A673 (cell line): Measurements from ENCODE around the gene MYO5A. TPM values are rescaled to one million over a fixed set of nuclear protein-coding genes. Genes with fewer than 3 reads are reported as not detected.
"Not testable (repeated sequence)": the region's sequence is repeated elsewhere in the genome, so short reads cannot be mapped to it uniquely, and the experiment has no call there.

Experiments used
- Bru-seq: library from RNA; stranded (reverse); fragments of 400-500 nt; gene quantifications from one replicate; lab custom pipeline; 2021; lab: Mats Ljungman, UMichigan
- BruChase-seq, 2 experiments: library from RNA; stranded (reverse); fragments of 400-500 nt; gene quantifications; one replicate each; lab custom pipeline; 2021; lab: Mats Ljungman, UMichigan
- BruUV-seq: library from RNA; stranded (reverse); fragments of 400-500 nt; replicated peaks from 2 replicates; lab custom pipeline; 2021; lab: Mats Ljungman, UMichigan
- CTCF ChIA-PET: fragments of 300-600 bp; sonication (Branson Sonifier 250); formaldehyde crosslinking; loops from one replicate; lab custom pipeline; 2022; ENCODE audit warnings: antibody characterized with exemption; lab: Charles Lee
- POLR2A ChIA-PET: fragments of 300-600 bp; sonication (Branson Sonifier 250); formaldehyde crosslinking; loops from one replicate; lab custom pipeline; 2022; ENCODE audit warnings: antibody characterized with exemption; ENCODE audit not compliant: low non-redundant PET; lab: Charles Lee
- DNase-seq: peaks from one replicate; pipeline ENCODE4 v3.0.0-alpha.2; 2015; ENCODE audit warnings: low spot score
- H3K27ac ChIP-seq: fragments of 200-600 bp; sonication (generic); 2 replicates; pipeline ENCODE4 v1.5.1; 2016; ENCODE audit warnings: mixed run types, low read depth, mild to moderate bottlenecking, mixed read lengths, antibody characterized with exemption, low read length; ENCODE audit not compliant: poor library complexity, severe bottlenecking
- H3K27me3 ChIP-seq: fragments of 200-600 bp; sonication (generic); replicated peaks from 2 replicates; pipeline ENCODE4 v1.6.1; 2017; ENCODE audit warnings: mixed run types, low read depth, mild to moderate bottlenecking, mixed read lengths, antibody characterized with exemption, low read length; ENCODE audit not compliant: insufficient read depth, poor library complexity
- H3K36me3 ChIP-seq: fragments of 200-600 bp; sonication (generic); 2 replicates; pipeline ENCODE4 v1.6.1; 2016; ENCODE audit warnings: mixed run types, mild to moderate bottlenecking, mixed read lengths, antibody characterized with exemption, low read length; ENCODE audit not compliant: insufficient read depth, poor library complexity, severe bottlenecking
- H3K4me1 ChIP-seq: fragments of 200-600 bp; sonication (generic); 2 replicates; pipeline ENCODE4 v1.6.1; 2017; ENCODE audit warnings: mixed run types, mild to moderate bottlenecking, mixed read lengths, antibody characterized with exemption, low read length; ENCODE audit not compliant: insufficient read depth, poor library complexity, severe bottlenecking
- H3K4me3 ChIP-seq: fragments of 200-600 bp; sonication (generic); 2 replicates; pipeline ENCODE4 v1.5.1; 2016; ENCODE audit warnings: low read depth, mixed run types, mild to moderate bottlenecking, mixed read lengths, low read length; ENCODE audit not compliant: poor library complexity, severe bottlenecking
- H3K9me3 ChIP-seq: fragments of 200-600 bp; sonication (generic); 2 replicates; pipeline ENCODE4 v1.6.1; 2016; ENCODE audit warnings: mixed run types, low read depth, mild to moderate bottlenecking, mixed read lengths, antibody characterized with exemption, low read length; ENCODE audit not compliant: poor library complexity, severe bottlenecking
- EZH2 ChIP-seq: fragments of 200-600 bp; sonication (generic); IDR thresholded peaks from 2 replicates; pipeline ENCODE4 v1.6.1; 2017; ENCODE audit warnings: borderline replicate concordance, low read depth, mild to moderate bottlenecking, mixed read lengths, antibody characterized with exemption, low read length; ENCODE audit not compliant: poor library complexity, severe bottlenecking
- intact Hi-C: fragments of 100-400 bp; cut with micrococcal nuclease; formaldehyde crosslinking; loops from one replicate; pipeline ENCODE4 v1.10.0; 2022; ENCODE audit not compliant: unreplicated experiment
- long read RNA-seq: library from polyadenylated mRNA; stranded (forward); transcript quantifications from one replicate; pipeline ENCODE4 v2.0.0, GENCODE V29; 2022
- total RNA-seq: library from RNA; stranded (reverse); gene quantifications from 2 replicates; pipeline ENCODE4 v1.2.3, GENCODE V29; 2021
- TF ChIP-seq, protein P1 (sequence below): fragments of 300-800, 200-600 bp; sonication (generic); conservative IDR thresholded peaks from 2 replicates; pipeline ENCODE4 v1.5.1; 2017; ENCODE audit warnings: low read depth, mild to moderate bottlenecking, antibody characterized with exemption, low read length, moderate library complexity, mixed read lengths

MYO5A gene
- total RNA-seq (16.8 and 20.9 TPM in 2 replicates), Bru-seq, nascent RNA (percentile 59 among the genes with signal in this experiment), BruChase-seq, experiment 1, labeled RNA remaining after a 2-hour chase (percentile 55 among the genes with signal in this experiment), BruChase-seq, experiment 2, labeled RNA remaining after a 6-hour chase (percentile 62 among the genes with signal in this experiment)
- long read RNA-seq, partial matches to known transcripts, result 2 of 15 reads
- long read RNA-seq, other reads (novel, unspliced or antisense), result 13 of 15 reads

DNA sequence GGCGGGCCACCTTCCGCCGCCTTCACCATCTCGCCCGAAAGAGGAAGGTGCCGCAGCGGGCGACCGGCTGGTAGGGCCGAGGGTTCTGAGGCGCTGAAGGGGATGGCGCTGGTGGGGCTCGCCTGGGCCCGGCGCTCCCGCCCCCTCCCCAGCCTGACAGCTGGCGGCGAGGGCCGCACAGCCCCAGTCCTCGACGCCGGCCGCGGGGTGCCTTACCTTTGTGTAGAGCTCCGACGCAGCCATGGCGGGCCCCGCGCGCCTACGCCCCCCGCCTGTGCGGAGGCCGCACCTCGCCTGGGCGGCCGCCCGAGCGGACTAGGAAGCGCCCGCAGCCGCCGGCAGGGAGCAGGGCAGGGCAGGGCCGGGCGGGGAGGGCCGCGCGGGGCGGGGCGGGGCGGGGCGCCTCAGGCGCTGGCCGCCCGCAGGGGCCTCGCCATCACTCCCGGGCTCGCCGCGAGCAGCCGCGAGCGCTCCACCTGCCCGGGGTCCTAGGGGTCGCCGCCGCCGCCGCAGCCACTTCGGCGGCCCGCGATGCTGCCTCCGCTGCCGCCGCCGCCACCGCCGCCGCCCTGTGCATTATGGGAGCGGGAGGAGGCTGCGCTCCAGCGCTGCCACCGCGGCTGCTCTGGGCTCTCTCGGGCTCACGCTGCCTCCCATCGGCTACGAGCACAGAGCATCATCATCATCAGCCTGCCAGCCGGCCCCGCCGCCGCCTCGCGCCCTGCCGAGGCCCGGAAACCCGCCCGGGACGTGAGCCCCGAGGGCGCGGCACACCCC is at the start of gene MYO5A:
TSS of gene MYO5A (minus strand) at position 317 of the 777 bp plus-strand sequence. CDS start at position 243, 74 bp downstream.
- ChIA-PET CTCF (interaction anchor here (0.6 kb wide), 1 partner anchor 145 kb away, joined by 3 read pairs; no protein-coding TSS in a partner anchor), POLR2A (no interaction called here)
- intact Hi-C loops, result loop anchor here (5.0 kb wide), 1 partner anchor 196 kb away; no protein-coding TSS in a partner anchor
- Histone ChIP-seq H3K36me3 (no peaks in the 10 kb centered on the region), H3K4me3 (peak within 1 kb of the TSS; percentile 67), H3K27ac (no peak within 1 kb of the TSS), H3K9me3 (no peaks in the 10 kb centered on the region), H3K27me3 (peaks cover 33% of the 10 kb centered on the region), H3K4me1 (peaks cover 4% of the 10 kb centered on the region)
- BruUV-seq, result no TSS peak
- DNase-seq, result peak; percentile 74
- no peak for TF ChIP-seq EZH2
- TF ChIP-seq, protein P1, sequence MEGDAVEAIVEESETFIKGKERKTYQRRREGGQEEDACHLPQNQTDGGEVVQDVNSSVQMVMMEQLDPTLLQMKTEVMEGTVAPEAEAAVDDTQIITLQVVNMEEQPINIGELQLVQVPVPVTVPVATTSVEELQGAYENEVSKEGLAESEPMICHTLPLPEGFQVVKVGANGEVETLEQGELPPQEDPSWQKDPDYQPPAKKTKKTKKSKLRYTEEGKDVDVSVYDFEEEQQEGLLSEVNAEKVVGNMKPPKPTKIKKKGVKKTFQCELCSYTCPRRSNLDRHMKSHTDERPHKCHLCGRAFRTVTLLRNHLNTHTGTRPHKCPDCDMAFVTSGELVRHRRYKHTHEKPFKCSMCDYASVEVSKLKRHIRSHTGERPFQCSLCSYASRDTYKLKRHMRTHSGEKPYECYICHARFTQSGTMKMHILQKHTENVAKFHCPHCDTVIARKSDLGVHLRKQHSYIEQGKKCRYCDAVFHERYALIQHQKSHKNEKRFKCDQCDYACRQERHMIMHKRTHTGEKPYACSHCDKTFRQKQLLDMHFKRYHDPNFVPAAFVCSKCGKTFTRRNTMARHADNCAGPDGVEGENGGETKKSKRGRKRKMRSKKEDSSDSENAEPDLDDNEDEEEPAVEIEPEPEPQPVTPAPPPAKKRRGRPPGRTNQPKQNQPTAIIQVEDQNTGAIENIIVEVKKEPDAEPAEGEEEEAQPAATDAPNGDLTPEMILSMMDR, result no peak; the same call in 1 of the 2 replicates

DNA sequence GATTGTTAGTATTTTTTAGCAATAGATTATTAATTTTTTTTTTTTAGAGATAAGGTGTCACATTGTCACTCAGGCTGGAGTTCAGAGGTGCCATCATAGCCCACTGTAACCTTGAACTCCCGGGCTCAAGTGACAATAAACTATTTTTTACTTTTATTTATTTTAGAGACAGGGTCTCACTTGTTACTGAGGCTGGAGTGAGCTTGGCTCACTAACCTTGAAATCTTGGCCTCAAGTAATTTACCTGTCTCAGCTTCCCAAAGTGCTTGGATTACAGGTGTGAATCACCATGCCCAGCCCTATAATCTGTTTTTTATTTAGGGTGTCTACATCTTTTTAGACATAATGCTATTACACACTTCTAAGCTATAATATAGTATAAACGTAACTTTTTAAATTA is 48.0 kb upstream of the MYO5A start:
- no peak overlapping the region for H3K27ac ChIP-seq
- DNase-seq, result no peak
- no peaks in the 10 kb centered on the region for H3K36me3 ChIP-seq
- no peak overlapping the region for H3K4me3 ChIP-seq
- H3K9me3 ChIP-seq, result no peaks in the 10 kb centered on the region
- no peak for TF ChIP-seq EZH2
- TF ChIP-seq, protein P1, result no peak
- BruUV-seq, result no TSS peak
- H3K4me1 ChIP-seq, result no peaks in the 10 kb centered on the region
- intact Hi-C loops, result no loop called here
- POLR2A ChIA-PET, result no interaction called here
- no peaks in the 10 kb centered on the region for H3K27me3 ChIP-seq
- CTCF ChIA-PET, result no interaction called here

DNA sequence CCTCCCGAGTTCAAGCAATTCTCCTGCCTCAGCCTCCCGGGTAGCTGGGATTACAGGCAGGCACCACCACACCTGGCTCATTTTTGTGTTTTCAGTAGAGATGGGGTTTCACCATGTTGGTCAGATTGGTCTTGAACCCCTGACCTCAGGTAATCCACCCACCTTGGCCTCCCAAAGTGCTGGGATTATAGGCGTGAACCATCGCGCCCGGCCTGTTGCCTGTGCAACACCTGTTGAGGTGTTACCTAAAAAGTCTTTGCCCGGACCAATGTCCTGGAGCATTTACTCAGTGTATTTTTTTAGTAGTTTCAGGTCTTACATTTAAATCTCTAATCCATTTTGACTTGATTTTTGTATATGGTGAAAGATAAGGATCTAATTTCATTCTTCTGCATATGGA is 46.9 kb upstream of the MYO5A start:
- H3K4me3 ChIP-seq, CTCF ChIA-PET, POLR2A ChIA-PET, H3K27me3 ChIP-seq, H3K4me1 ChIP-seq, H3K27ac ChIP-seq, BruUV-seq, H3K9me3 ChIP-seq, intact Hi-C loops, DNase-seq, H3K36me3 ChIP-seq: not testable (repeated sequence)
